ENCODE data around the gene DCC. TPM values are rescaled to one million over a fixed set of nuclear protein-coding genes. Genes with fewer than 3 reads are reported as not detected.

The DCC gene
- total RNA-seq, 1 donor from 2014 or later, result not detected

DNA sequence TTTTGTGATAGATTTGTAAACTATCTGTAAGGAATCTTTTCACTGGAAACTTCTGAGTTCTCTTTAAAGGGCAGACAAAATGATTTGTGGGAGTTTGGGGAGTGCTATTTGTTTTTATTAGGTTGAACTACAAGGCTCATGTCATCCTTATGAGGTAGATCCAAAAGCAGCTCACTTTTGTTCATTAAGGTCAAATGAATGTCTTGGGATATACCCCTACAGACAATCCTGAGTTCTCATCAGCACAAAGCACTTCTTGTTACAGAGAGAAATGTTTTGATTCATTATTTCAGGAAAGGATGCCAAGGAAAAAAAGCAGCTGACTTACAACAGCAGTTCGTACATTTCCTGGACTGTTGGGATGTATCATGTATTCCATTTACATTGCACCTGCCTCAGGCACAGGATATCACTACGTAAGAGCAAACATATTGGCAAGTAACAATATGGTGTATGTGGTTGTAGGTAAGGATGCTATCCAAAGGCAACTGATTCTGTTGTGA, 68.9 kb downstream of the DCC start:
- intact Hi-C loops (cut with DNase I), result no loop called here
- no peak for ATAC-seq (ENCODE audit: poor library complexity)
- DNase-seq, result no peak

DNA sequence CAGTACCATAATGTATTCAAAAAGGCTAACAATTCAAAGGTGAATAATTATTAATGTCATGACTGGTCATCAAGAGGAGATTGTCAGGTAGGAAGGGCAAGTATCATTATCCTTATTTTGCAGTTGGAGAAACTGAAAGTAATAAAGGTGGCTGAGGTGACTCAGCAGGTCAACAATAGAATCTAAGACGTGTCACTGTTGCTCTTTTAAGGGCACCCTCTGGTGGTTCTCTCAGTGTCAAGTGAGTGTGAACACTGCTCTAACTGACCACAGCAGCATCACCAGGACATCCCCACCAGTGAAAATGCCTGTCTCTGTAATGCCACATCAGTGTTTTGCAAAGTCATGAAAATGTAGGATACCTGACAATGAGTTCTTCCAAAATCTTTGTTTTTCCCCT, 69.7 kb downstream of the DCC start:
- intact Hi-C loops (cut with DNase I), result no loop called here
- DNase-seq, result no peak
- ATAC-seq (ENCODE audit: poor library complexity), result no peak

DNA sequence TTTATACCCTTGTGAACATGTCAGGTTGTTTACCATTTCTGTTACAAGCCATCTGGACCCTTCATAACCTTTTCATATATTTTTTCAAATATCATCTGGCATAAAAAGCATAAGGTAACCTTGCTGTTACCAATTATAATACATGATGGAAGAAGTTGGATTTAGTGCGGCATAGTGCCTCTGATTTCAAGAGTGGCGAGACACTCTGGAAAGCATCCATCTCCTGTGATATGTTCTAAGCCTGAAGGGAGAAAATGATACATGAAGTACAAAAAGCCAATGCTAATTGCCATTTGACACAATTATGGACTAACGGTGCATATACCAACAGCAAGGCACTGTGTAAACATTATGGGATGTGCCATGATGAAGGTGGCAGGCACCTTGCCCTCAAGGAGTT, 75.1 kb downstream of the DCC start:
- intact Hi-C loops (cut with DNase I), result no loop called here
- ATAC-seq (ENCODE audit: poor library complexity), result no peak

DNA sequence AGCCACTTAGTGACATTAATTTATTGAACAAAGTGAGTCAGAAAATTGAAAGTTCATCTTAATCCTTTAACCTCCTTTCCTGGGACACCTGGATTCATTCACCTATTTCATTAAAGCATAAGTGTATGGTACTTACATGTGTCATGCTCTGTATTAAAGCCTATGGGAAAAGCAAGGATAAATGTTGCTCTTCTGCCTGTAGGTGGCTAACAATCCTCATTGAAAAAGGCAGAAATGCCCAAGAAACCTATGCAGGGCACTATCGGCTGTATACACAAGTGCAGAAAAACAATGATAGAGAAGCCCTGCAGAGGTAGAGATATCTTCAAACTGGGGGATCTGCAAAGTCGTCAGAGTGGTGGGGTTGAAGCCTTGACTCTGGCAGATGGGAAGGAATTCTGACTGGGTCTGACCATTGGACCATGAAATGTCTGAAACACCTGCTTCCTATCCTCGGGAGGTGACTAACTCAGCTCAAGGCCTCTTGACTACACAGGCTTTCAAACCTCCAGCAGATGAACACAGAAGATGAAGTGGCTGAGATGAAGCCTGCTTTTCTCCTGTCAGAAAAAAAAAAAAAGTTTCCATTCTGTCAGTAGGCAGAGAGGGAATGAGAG, 83.1 kb downstream of the DCC start:
- intact Hi-C loops (cut with DNase I), result no loop called here
- no peak for DNase-seq
- no peak for ATAC-seq (ENCODE audit: poor library complexity)

More for the DNA sequence above, 75.1 kb downstream of the DCC start:
- no peak for DNase-seq

DNA sequence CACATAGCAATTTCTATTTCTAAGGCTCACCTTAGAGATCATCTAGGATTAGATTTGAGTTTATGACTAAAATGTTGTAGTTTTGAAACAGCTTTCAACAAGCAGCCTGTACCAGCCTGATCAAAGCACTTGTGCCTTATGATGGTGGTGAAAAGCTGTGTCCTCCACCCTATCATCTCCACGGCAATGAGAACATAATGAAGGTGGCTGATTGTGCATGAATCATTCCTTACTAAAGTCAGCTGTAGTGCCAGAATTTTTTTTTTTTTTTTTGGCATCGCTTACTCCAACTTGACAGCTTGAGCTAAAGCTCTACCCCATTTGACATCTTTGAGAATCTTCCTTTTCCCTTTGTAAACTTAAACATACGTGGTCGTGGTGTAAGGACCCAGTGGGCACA, 86.0 kb downstream of the DCC start:
- intact Hi-C loops (cut with DNase I), result no loop called here
- DNase-seq (no peak), ATAC-seq (ENCODE audit: poor library complexity) (no peak)

DNA sequence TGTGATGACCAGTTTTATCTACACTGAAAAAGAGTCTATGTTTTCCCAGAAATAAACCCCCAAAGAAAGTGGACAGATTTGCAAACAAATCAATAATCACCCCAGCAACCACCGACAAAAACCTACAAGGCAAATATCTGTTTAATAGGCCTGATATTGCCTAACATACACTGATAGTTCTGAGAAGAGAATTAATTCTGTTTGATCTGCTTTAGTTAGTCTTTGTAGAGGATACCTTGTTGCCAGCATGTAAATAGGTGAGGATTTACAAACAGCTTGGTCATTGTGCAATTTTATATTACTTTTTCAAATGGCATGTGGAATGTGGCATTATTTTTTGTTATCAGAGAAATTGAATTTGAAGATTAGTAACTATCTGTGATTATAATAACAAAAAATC, 86.5 kb downstream of the DCC start:
- ATAC-seq (ENCODE audit: poor library complexity) (no peak), DNase-seq (no peak)
- intact Hi-C loops (cut with DNase I), result no loop called here

DNA sequence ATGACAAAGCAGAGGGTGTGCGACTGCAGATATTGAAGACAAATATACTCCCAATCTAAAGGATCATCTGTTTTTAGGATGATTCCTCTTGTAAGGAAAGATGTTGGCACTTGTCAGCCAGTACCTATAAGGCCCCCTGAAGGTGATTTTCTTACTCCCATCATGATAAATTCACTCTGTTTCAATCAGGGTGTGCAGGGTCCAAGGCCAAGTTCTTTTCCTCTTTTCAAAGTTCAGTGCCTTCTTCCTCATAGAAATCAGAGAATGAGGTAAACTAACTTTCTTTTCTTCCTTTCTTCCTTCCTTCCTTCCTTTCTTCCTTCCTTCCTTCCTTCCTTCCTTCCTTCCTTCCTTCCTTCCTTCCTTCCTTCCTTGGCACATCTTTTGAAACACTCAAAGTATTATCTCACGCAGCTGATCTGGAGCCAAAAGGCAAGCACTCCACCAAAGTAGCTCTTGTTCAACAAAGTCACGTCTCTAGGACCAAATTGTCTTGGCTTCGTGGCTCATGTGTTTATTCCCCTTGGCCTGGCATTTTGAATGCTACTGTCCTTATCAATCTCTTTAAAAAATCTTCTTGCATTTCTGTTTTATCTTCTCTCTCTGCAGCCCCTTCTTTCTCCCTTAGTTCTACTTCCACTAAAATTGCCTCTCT, 87.7 kb downstream of the DCC start:
- DNase-seq (no peak), ATAC-seq (ENCODE audit: poor library complexity) (no peak)
- intact Hi-C loops (cut with DNase I), result no loop called here

DNA sequence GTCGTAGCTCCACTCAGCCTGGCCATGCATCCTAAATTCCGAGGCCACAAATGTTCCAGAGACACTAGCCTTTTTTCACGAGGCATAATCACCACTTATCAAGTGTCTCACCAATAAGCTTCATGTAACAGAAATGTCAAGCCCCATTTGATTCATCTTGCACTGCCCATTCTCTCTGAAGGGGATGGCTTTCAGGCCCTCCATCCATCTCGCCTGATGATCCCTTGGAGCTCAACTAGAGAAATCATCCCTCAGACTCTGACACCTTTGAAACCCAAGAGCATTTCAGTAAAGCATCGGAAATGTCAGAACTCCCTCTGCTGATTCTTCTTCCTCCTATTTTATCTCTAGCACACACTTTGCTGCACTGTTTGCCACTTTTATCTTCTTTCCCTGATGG, 91.7 kb downstream of the DCC start:
- intact Hi-C loops (cut with DNase I), result no loop called here
- ATAC-seq (ENCODE audit: poor library complexity), result no peak
- no peak for DNase-seq

DNA sequence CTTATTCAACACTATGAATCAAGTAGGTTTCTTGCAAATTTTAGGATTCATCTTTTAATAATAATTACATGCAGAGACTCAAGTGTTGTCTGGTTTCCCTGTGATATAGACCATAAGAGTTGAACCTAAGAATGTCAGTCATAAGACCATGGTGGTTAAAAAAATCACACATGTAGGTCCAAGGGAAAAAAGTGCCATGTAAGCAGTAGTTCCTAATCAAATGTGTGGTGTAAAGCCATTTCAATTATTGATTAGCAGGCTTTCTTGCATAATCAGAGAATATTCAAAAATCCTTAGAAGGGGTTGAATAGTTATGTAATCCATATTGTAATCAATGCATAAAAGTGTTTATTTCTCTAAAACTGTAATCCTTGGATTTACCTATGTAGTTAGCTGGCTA, 93.8 kb downstream of the DCC start:
- ATAC-seq (ENCODE audit: poor library complexity) (no peak), DNase-seq (no peak)
- intact Hi-C loops (cut with DNase I), result no loop called here

DNA sequence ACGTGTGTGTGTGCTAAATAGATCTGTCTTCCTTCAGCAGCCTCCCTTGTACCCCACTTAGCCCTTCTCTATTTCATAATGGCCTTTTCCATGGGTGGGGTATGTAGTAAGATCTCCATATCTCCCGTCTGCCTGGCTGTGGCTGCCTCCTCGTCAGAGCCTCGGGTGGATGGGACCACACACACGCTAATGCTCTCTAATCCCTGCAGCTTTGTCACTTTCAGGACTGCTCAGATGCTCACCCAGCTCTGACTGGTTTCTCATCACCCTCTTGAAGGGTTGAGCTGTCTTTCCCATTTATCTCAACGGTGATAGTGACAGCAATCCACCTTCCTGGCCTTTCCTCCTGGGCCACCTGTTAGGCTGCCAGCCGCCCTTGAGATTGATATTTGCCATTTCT, 95.3 kb downstream of the DCC start:
- ATAC-seq (ENCODE audit: poor library complexity) (no peak), DNase-seq (no peak)
- intact Hi-C loops (cut with DNase I), result no loop called here

DNA sequence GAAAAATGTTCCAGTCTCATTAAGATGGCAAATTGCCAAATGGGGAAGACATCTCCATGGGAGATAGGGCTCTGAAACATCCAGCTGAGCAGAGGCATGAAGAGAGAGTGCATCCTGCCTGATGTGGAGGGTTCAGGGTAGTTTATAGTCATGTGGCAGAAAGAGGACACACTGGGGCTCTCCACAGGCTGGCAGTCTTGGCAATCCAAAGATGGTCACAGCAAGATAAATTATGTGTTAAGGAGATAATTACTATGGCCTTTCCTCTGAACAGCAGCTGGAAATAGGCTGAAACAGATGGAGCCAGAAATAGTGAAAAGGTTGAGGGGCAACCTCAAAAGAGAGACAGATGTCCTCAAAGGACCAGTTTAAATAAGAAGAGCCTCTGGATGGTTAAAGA, 97.2 kb downstream of the DCC start:
- intact Hi-C loops (cut with DNase I), result no loop called here
- DNase-seq (no peak), ATAC-seq (ENCODE audit: poor library complexity) (no peak)

DNA sequence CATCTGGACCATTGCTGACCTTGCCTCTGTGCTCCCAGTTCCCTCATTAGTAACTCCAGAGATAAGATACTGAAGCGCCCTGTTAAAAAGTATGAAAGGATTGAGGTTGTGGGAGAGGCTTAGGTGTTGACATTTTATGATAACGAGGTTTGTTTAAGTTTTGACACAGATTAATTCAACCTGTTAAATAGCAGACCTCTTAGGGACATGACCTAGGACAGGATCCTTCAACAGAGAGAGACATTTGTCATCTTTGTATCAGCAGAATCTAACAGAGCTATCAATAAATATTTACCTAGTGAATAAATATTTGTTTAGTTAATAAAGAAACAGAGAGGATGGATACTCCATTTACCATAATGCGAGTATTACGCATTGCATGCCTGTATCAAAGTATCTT, 99.5 kb downstream of the DCC start:
- ATAC-seq (ENCODE audit: poor library complexity) (no peak), DNase-seq (no peak)
- intact Hi-C loops (cut with DNase I), result no loop called here

DNA sequence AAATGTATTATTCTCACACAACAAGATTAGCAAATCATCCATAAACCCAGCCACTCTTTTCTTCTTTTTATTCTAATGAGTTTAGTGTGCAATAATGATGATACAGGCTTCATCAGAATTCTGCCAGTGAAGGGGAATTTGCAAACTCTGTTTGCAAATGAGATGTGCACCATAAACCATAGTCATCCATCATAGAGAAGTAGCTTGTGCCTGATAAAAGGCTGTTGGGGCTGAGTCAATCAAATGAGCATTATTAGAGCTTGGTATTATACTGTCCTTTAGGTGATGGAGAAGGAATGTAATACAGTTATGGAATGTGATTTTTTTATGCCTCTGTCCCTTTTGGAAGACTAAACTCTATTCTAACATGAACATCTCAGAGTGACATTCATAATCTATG, 101.8 kb downstream of the DCC start:
- intact Hi-C loops (cut with DNase I), result no loop called here
- ATAC-seq (ENCODE audit: poor library complexity), result no peak
- DNase-seq, result no peak

DNA sequence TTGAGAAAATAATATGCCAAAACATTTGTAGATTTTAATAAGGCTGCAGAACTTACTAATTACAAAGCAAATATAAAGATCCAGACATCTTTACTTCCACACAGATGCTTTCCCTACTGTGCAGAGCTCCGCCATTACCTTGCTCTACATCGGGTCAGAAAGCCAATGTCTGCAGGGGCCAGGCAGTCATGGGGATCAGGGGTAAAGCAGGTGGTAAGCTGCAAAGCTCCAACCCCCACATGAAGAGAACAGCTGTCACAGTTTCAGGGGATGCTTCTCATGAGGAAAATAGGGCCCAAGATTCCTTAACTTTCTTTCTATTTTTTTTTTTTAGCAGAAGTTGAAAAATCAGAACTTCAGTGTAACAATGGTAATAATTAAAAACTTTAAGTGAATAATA, 102.7 kb downstream of the DCC start:
- intact Hi-C loops (cut with DNase I), result no loop called here
- DNase-seq (no peak), ATAC-seq (ENCODE audit: poor library complexity) (no peak)

DNA sequence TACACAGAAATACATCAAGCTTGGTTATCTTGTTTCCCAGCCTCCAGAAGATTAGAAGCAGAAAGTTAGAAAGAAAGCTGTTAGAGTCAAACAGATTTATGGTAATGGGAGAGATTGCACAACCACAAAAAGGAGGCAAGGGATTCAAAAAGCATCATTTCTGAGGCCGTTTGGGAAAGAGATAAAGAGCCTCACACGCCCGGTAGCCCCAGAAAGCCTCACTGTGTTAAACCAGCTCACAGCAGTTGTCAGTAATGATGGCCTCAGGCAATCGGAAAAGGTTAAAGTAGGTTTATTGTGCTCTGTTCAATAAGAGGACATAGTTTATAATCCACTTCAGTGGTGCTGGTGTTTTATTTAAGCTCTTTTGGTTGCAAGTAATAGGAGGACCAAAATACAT, 111.3 kb downstream of the DCC start:
- DNase-seq, result no peak
- ATAC-seq (ENCODE audit: poor library complexity), result no peak
- intact Hi-C loops (cut with DNase I), result no loop called here

DNA sequence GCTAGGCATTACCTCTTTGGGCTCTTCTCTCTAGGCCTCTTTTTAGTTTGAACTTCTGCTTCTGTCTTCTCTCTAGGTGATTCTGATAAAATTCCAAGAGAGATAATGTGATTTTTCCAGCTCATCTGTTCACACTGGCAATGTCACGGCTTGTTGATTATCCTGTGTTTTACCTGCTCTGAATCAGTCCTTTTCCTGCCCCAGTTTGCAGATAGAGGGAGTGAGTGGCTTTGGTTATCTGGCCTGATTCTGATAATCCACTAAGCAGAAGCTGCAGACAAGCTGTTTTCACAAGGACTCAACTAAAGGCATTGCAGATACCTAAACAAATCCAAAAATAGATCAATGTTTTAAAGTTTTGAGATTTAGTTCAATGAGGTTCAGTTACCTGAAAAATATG, 111.9 kb downstream of the DCC start:
- intact Hi-C loops (cut with DNase I), result no loop called here
- DNase-seq, result no peak
- ATAC-seq (ENCODE audit: poor library complexity), result no peak

DNA sequence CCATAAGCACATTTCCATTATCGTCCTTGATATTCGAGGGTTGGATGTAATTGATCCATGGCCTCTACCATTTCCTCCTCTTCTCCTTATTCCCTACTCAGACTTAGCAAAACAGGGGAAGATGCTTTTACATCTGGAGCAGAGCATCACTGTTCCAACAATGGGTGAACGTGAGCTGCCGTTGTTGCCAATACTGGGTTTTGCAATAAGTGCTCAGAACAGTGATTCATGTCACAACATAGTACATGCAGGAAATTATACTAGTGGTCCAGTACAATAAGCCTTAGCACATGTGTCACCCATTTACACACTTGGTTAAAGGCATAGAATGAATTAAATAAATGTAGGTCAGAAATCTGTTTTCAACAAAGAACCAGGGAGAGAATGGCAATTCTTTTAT, 112.4 kb downstream of the DCC start:
- ATAC-seq (ENCODE audit: poor library complexity) (no peak), DNase-seq (no peak)
- intact Hi-C loops (cut with DNase I), result no loop called here

DNA sequence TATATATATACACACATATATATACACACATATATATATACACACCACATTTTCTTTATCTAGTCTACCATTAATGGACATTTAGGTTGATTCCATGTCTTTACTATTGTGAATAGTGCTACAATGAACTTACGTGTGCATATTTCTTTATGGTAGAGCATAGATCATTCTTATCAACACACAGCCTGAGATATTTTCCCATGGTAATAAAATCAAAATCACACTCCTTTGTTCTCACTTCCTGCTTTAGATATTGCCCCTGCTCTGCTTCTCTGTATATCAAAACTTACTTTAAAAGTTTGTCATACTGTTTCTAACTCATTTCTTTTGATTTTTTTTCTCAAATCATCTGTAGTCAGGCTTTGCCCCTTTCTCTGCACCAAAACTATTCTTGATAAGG, 119.9 kb downstream of the DCC start:
- intact Hi-C loops (cut with DNase I), result no loop called here
- ATAC-seq (ENCODE audit: poor library complexity) (no peak), DNase-seq (no peak)

DNA sequence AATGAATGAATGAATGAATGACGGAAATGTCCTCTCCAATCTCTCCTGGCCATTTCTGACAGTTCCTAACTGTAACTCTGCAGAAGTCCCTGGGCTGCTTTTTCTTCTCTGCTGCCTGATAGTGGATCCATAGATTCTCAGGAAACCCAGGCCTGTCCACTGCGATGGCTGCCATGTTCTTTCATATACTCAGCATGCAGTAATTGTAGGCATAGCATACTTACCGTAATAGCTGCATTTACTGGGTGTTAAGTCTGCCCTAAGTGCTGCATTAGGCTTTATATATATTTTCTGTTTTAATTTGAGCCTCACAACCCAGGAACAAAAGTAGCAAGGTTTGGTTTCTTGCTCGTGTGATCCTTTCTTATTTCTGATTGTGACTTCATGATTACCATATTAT, 122.9 kb downstream of the DCC start:
- intact Hi-C loops (cut with DNase I), result no loop called here
- DNase-seq, result no peak
- ATAC-seq (ENCODE audit: poor library complexity), result no peak

DNA sequence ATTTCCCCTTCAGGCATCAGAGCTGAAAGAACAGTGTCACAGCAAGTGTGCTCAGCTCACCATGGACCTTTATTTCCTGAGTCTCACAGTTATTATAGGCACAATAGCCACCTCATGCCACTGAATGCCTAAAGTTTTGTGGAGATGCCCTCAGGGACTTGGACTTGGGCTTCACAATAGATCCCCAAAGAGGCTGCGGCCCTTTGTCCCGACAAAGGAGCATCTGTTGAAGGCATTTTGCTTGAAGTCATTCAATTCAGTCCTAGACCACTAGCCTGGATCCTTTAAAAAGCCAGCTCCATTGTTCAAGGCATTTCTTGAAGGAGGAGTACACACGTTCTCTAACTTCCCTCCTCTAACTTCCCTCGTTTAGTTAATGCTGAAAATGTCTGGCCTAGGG, 125.4 kb downstream of the DCC start:
- intact Hi-C loops (cut with DNase I), result no loop called here
- DNase-seq (no peak), ATAC-seq (ENCODE audit: poor library complexity) (no peak)

DNA sequence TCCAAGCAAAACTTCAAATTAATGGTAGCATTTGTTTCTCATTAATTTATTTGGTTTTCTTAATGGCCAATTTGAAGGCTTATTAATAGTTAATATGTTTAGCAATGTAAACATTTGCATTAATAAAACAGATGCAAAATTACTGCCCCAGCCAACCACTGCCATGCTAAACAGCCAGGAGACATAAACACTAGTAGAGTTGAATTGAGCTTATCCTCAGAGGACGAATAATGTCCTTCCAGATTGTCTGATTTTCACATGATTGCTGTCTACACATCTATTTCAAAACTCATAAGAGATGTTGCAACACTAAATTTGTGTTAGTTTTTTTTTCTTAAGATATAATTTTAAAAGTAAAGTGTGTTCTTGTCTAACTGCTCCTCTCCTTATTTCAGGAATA, 128.5 kb downstream of the DCC start:
- ATAC-seq (ENCODE audit: poor library complexity), result no peak
- DNase-seq, result no peak
- intact Hi-C loops (cut with DNase I), result no loop called here
